OCI-LY1 (cell line): ENCODE data around the gene DYTN.
"Not testable (repeated sequence)": the region's sequence is repeated elsewhere in the genome, so short reads cannot be mapped to it uniquely, and the experiment has no call there.

ENCODE experiments used
- H2AFZ ChIP-seq: fragments of 200-600 bp; sonication (generic), shearing (Covaris generic); 2 replicates; pipeline ENCODE4 v1.6.0; 2014; ENCODE audit warnings: antibody characterized with exemption, mild to moderate bottlenecking, low read length
- H3F3A ChIP-seq: fragments of 200-600 bp; sonication (generic), shearing (Covaris generic); 2 replicates; pipeline ENCODE4 v1.6.0; 2014; ENCODE audit warnings: mild to moderate bottlenecking, antibody characterized with exemption, low read length, moderate library complexity; ENCODE audit not compliant: insufficient read depth
- H3K27ac ChIP-seq: fragments of 200-600 bp; sonication (generic); 2 replicates; pipeline ENCODE4 v1.5.1; 2014; ENCODE audit warnings: low read length, mixed run types, mild to moderate bottlenecking, low read depth; ENCODE audit not compliant: poor library complexity, severe bottlenecking
- H3K27me3 ChIP-seq: fragments of 200-600 bp; sonication (generic); 2 replicates; pipeline ENCODE4 v1.6.0; 2014; ENCODE audit warnings: antibody characterized with exemption, mild to moderate bottlenecking, low read length, moderate library complexity; ENCODE audit not compliant: insufficient read depth
- H3K36me3 ChIP-seq: fragments of 200-600 bp; sonication (generic); 2 replicates; pipeline ENCODE4 v1.6.1; 2014; ENCODE audit warnings: mild to moderate bottlenecking, antibody characterized with exemption, low read length, moderate library complexity, mixed read lengths; ENCODE audit not compliant: insufficient read depth
- H3K4me1 ChIP-seq: fragments of 200-600 bp; sonication (generic); 2 replicates; pipeline ENCODE4 v1.5.1; 2014; ENCODE audit warnings: mild to moderate bottlenecking, low read length, moderate library complexity; ENCODE audit not compliant: insufficient read depth, severe bottlenecking
- H3K4me2 ChIP-seq: fragments of 200-600 bp; sonication (generic), shearing (Covaris generic); 2 replicates; pipeline ENCODE4 v1.6.1; 2014; ENCODE audit warnings: low read length
- H3K4me3 ChIP-seq: fragments of 200-600 bp; sonication (generic); 2 replicates; pipeline ENCODE4 v1.5.1; 2014; ENCODE audit warnings: low read length, low read depth, mild to moderate bottlenecking, mixed read lengths; ENCODE audit not compliant: poor library complexity, severe bottlenecking
- H3K79me2 ChIP-seq: fragments of 200-600 bp; shearing (Covaris generic); 2 replicates; pipeline ENCODE4 v1.6.1; 2016; ENCODE audit warnings: mixed run types, low read length, mixed read lengths; ENCODE audit not compliant: insufficient read depth
- H3K9ac ChIP-seq: fragments of 200-600 bp; sonication (generic), shearing (Covaris generic); 2 replicates; pipeline ENCODE4 v1.6.1; 2014; ENCODE audit warnings: mild to moderate bottlenecking, low read length, mixed read lengths
- H3K9me2 ChIP-seq: fragments of 200-600 bp; sonication (generic), shearing (Covaris generic); 2 replicates; pipeline ENCODE4 v1.6.1; 2014; ENCODE audit warnings: low read depth, mild to moderate bottlenecking, low read length, mixed read lengths
- H3K9me3 ChIP-seq: fragments of 200-600 bp; shearing (Covaris generic); 2 replicates; pipeline ENCODE4 v1.6.1; 2014; ENCODE audit warnings: low read length, mixed read lengths
- H4K20me1 ChIP-seq: fragments of 200-600 bp; sonication (generic), shearing (Covaris generic); 2 replicates; pipeline ENCODE4 v1.6.0; 2016; ENCODE audit warnings: mild to moderate bottlenecking, low read length; ENCODE audit not compliant: insufficient read depth
- CTCF ChIP-seq: fragments of 200-600 bp; sonication (generic), shearing (Covaris generic); IDR thresholded peaks from 2 replicates; pipeline ENCODE4 v1.5.1; 2017; ENCODE audit warnings: mild to moderate bottlenecking, antibody characterized with exemption, low read length, moderate library complexity, mixed read lengths
- EZH2 ChIP-seq: fragments of 200-600 bp; sonication (generic), shearing (Covaris generic); IDR thresholded peaks from 2 replicates; pipeline ENCODE4 v1.8.0; 2017; ENCODE audit warnings: borderline replicate concordance, mixed run types, mild to moderate bottlenecking, antibody characterized with exemption, low read length, moderate library complexity, mixed read lengths

The DYTN gene

GRCh38 chr2:206721256-206721920 is 3.2 kb upstream of the DYTN start:
- no peaks in the 10 kb centered on the region for H3F3A ChIP-seq
- no peaks in the 10 kb centered on the region for H3K79me2 ChIP-seq
- H3K36me3 ChIP-seq = no peaks in the 10 kb centered on the region
- H3K27me3 ChIP-seq = no peaks in the 10 kb centered on the region
- H3K9me3 ChIP-seq = no peaks in the 10 kb centered on the region
- H3K27ac ChIP-seq = no peak overlapping the region
- H3K9me2 ChIP-seq = no peaks in the 10 kb centered on the region
- H2AFZ ChIP-seq = no peak overlapping the region
- H3K4me2 ChIP-seq = no peak overlapping the region
- no peak overlapping the region for H3K9ac ChIP-seq
- H3K4me3 ChIP-seq = no peak overlapping the region
- no peaks in the 10 kb centered on the region for H4K20me1 ChIP-seq
- H3K4me1 ChIP-seq = no peaks in the 10 kb centered on the region
- TF ChIP-seq EZH2 (no peak), CTCF (no peak)

GRCh38 chr2:206716623-206717022 is 1.6 kb downstream of the DYTN start:
- no peak overlapping the region for H3K9ac ChIP-seq
- H3K4me1 ChIP-seq = no peaks in the 10 kb centered on the region
- H3K4me2 ChIP-seq = no peak overlapping the region
- no peaks in the 10 kb centered on the region for H4K20me1 ChIP-seq
- H3K36me3 ChIP-seq = no peaks in the 10 kb centered on the region
- no peak overlapping the region for H3K27ac ChIP-seq
- no peaks in the 10 kb centered on the region for H3F3A ChIP-seq
- no peaks in the 10 kb centered on the region for H3K9me3 ChIP-seq
- no peaks in the 10 kb centered on the region for H3K79me2 ChIP-seq
- H2AFZ ChIP-seq = no peak overlapping the region
- TF ChIP-seq CTCF = no peak
- TF ChIP-seq EZH2 = no peak
- no peaks in the 10 kb centered on the region for H3K27me3 ChIP-seq
- H3K9me2 ChIP-seq = no peaks in the 10 kb centered on the region
- no peak overlapping the region for H3K4me3 ChIP-seq

GRCh38 chr2:206715183-206715582 is 3.0 kb downstream of the DYTN start:
- not testable (repeated sequence) for H3K79me2 ChIP-seq, H4K20me1 ChIP-seq, H3K36me3 ChIP-seq, H2AFZ ChIP-seq, H3K27ac ChIP-seq, H3K4me3 ChIP-seq, H3K27me3 ChIP-seq, H3K4me1 ChIP-seq, H3F3A ChIP-seq, H3K9me3 ChIP-seq, H3K9ac ChIP-seq, H3K9me2 ChIP-seq, H3K4me2 ChIP-seq

GRCh38 chr2:206713746-206714145 is 4.5 kb downstream of the DYTN start:
- no peaks in the 10 kb centered on the region for H3K27me3 ChIP-seq
- H3K36me3 ChIP-seq = no peaks in the 10 kb centered on the region
- H3F3A ChIP-seq = no peaks in the 10 kb centered on the region
- no peak overlapping the region for H2AFZ ChIP-seq
- H3K4me2 ChIP-seq = no peak overlapping the region
- no peaks in the 10 kb centered on the region for H3K79me2 ChIP-seq
- H3K9ac ChIP-seq = no peak overlapping the region
- no peak overlapping the region for H3K4me3 ChIP-seq
- H3K9me2 ChIP-seq = no peaks in the 10 kb centered on the region
- TF ChIP-seq CTCF (no peak), EZH2 (no peak)
- H4K20me1 ChIP-seq = no peaks in the 10 kb centered on the region
- no peak overlapping the region for H3K27ac ChIP-seq
- no peaks in the 10 kb centered on the region for H3K9me3 ChIP-seq
- H3K4me1 ChIP-seq = no peaks in the 10 kb centered on the region
